Karpas-422 (cell line): Measurements from ENCODE around the gene PRR7. TPM values are rescaled to one million over a fixed set of nuclear protein-coding genes. Genes with fewer than 3 reads are reported as not detected.

ENCODE experiments used
- DNase-seq: peaks from one replicate; pipeline ENCODE4 v3.0.0-alpha.2; 2015
- H2AFZ ChIP-seq: fragments of 200-600 bp; sonication (generic); 2 replicates; pipeline ENCODE4 v1.6.1; 2014; ENCODE audit warnings: antibody characterized with exemption, low read length, mixed read lengths
- H3K27ac ChIP-seq: fragments of 200-600 bp; sonication (generic); 2 replicates; pipeline ENCODE4 v1.5.1; 2014; ENCODE audit warnings: mild to moderate bottlenecking, low read length, moderate library complexity
- H3K27me3 ChIP-seq: fragments of 200-600 bp; sonication (generic); 2 replicates; pipeline ENCODE4 v1.6.1; 2014; ENCODE audit warnings: low read length, mixed read lengths
- H3K36me3 ChIP-seq: fragments of 200-600 bp; sonication (generic); 2 replicates; pipeline ENCODE4 v1.6.1; 2014; ENCODE audit warnings: low read length, mixed read lengths; ENCODE audit not compliant: insufficient read depth
- H3K4me1 ChIP-seq: fragments of 200-600 bp; sonication (generic); 2 replicates; pipeline ENCODE4 v1.6.1; 2014; ENCODE audit warnings: mild to moderate bottlenecking, low read length, mixed read lengths
- H3K4me2 ChIP-seq: fragments of 200-600 bp; sonication (generic); 2 replicates; pipeline ENCODE4 v1.6.1; 2014; ENCODE audit warnings: low read length, low read depth, mild to moderate bottlenecking; ENCODE audit not compliant: poor library complexity, severe bottlenecking
- H3K4me3 ChIP-seq: fragments of 200-600 bp; sonication (generic); 2 replicates; pipeline ENCODE4 v1.5.1; 2014; ENCODE audit warnings: mild to moderate bottlenecking, antibody characterized with exemption, low read length, mixed read lengths
- H3K79me2 ChIP-seq: fragments of 200-600 bp; sonication (generic); 2 replicates; pipeline ENCODE4 v1.6.1; 2014; ENCODE audit warnings: mild to moderate bottlenecking, low read length, mixed read lengths
- H3K9ac ChIP-seq: fragments of 200-600 bp; sonication (generic); 2 replicates; pipeline ENCODE4 v1.6.0; 2014; ENCODE audit warnings: low read length
- H3K9me2 ChIP-seq: fragments of 200-600 bp; sonication (generic), shearing (Covaris generic); replicated peaks from 2 replicates; pipeline ENCODE4 v1.6.0; 2014; ENCODE audit warnings: mild to moderate bottlenecking, low read length, moderate library complexity; ENCODE audit not compliant: insufficient read depth
- H3K9me3 ChIP-seq: fragments of 300-700, 200-600 bp; sonication (generic); 2 replicates; pipeline ENCODE4 v1.6.1; 2014; ENCODE audit warnings: low read length, mixed read lengths
- H4K20me1 ChIP-seq: fragments of 200-600 bp; sonication (generic); 2 replicates; pipeline ENCODE4 v1.6.1; 2014; ENCODE audit warnings: mild to moderate bottlenecking, antibody characterized with exemption, low read length, low read depth; ENCODE audit not compliant: insufficient read depth
- total RNA-seq: library from RNA; depleted of rRNA; stranded (reverse); fragments of >200 nt; shearing (Covaris generic); gene quantifications from 2 replicates; pipeline ENCODE4 v1.2.3, GENCODE V29; 2014; ENCODE audit warnings: low replicate concordance

Gene PRR7
- total RNA-seq, 1 experiment from 2014 or later, result 26.8 TPM

GRCh38 chr5:177438468-177438867, 8.1 kb upstream of the PRR7 start:
- H3K36me3 ChIP-seq, result peaks cover 14% of the 10 kb centered on the region
- H3K27me3 ChIP-seq, result no peaks in the 10 kb centered on the region
- no peak overlapping the region for H3K27ac ChIP-seq
- no peak overlapping the region for H3K4me3 ChIP-seq
- H2AFZ ChIP-seq, result no peak overlapping the region
- no peaks in the 10 kb centered on the region for H3K79me2 ChIP-seq
- H3K9ac ChIP-seq, result no peak overlapping the region
- H3K4me2 ChIP-seq, result no peak overlapping the region
- peak; percentile 39 for DNase-seq
- H3K9me2 ChIP-seq, result no peaks in the 10 kb centered on the region
- no peaks in the 10 kb centered on the region for H3K9me3 ChIP-seq
- no peaks in the 10 kb centered on the region for H3K4me1 ChIP-seq
- H4K20me1 ChIP-seq, result no peaks in the 10 kb centered on the region

GRCh38 chr5:177439518-177440053, 7.0 kb upstream of the PRR7 start:
- Histone ChIP-seq H3K27ac (no peak overlapping the region), H4K20me1 (no peaks in the 10 kb centered on the region)
- DNase-seq, result peak; percentile 40

GRCh38 chr5:177440211-177440989, 6.2 kb upstream of the PRR7 start:
- H3K4me2 ChIP-seq, result no peak overlapping the region
- no peak overlapping the region for H3K27ac ChIP-seq
- H3K9me3 ChIP-seq, result no peaks in the 10 kb centered on the region
- H4K20me1 ChIP-seq, result no peaks in the 10 kb centered on the region
- H3K4me3 ChIP-seq, result no peak overlapping the region
- H2AFZ ChIP-seq, result no peak overlapping the region
- peaks cover 5% of the 10 kb centered on the region for H3K36me3 ChIP-seq
- H3K4me1 ChIP-seq, result peaks cover 16% of the 10 kb centered on the region
- no peaks in the 10 kb centered on the region for H3K27me3 ChIP-seq
- H3K9ac ChIP-seq, result no peak overlapping the region
- DNase-seq, result no peak
- H3K79me2 ChIP-seq, result no peaks in the 10 kb centered on the region
- H3K9me2 ChIP-seq, result no peaks in the 10 kb centered on the region

More at GRCh38 chr5:177439518-177440053, 7.0 kb upstream of the PRR7 start:
- no peaks in the 10 kb centered on the region for H3K79me2 ChIP-seq
- no peak overlapping the region for H3K4me3 ChIP-seq
- no peak overlapping the region for H3K9ac ChIP-seq
- peaks cover 9% of the 10 kb centered on the region for H3K36me3 ChIP-seq
- H3K27me3 ChIP-seq, result no peaks in the 10 kb centered on the region
- H3K9me2 ChIP-seq, result no peaks in the 10 kb centered on the region
- H2AFZ ChIP-seq, result no peak overlapping the region
- H3K4me1 ChIP-seq, result peaks cover 8% of the 10 kb centered on the region
- no peak overlapping the region for H3K4me2 ChIP-seq
- H3K9me3 ChIP-seq, result no peaks in the 10 kb centered on the region

GRCh38 chr5:177440990-177441780, 5.4 kb upstream of the PRR7 start:
- Histone ChIP-seq H2AFZ (no peak overlapping the region), H3K9me3 (no peaks in the 10 kb centered on the region), H3K27ac (no peak overlapping the region), H3K36me3 (peaks cover 4% of the 10 kb centered on the region), H3K4me3 (no peak overlapping the region), H4K20me1 (no peaks in the 10 kb centered on the region), H3K9ac (no peak overlapping the region), H3K9me2 (no peaks in the 10 kb centered on the region), H3K4me2 (no peak overlapping the region), H3K4me1 (peaks cover 24% of the 10 kb centered on the region), H3K27me3 (no peaks in the 10 kb centered on the region), H3K79me2 (no peaks in the 10 kb centered on the region)
- DNase-seq, result no peak

- peak; percentile 41 for DNase-seq
- Histone ChIP-seq H3K4me2 (no peak overlapping the region), H3K79me2 (no peaks in the 10 kb centered on the region), H3K9me3 (no peaks in the 10 kb centered on the region), H2AFZ (no peak overlapping the region), H3K36me3 (peaks cover 4% of the 10 kb centered on the region), H3K9me2 (no peaks in the 10 kb centered on the region), H3K9ac (no peak overlapping the region), H3K27me3 (no peaks in the 10 kb centered on the region), H3K4me1 (peaks cover 30% of the 10 kb centered on the region), H4K20me1 (no peaks in the 10 kb centered on the region), H3K4me3 (no peak overlapping the region), H3K27ac (no peak overlapping the region)
These were observed 4.4 kb upstream of the PRR7 start for GRCh38 chr5:177442066-177442826.

GRCh38 chr5:177443144-177443983, 3.2 kb upstream of the PRR7 start:
- Histone ChIP-seq H4K20me1 (no peaks in the 10 kb centered on the region), H3K4me1 (peaks cover 39% of the 10 kb centered on the region), H3K9ac (no peak overlapping the region), H3K27me3 (no peaks in the 10 kb centered on the region), H3K4me3 (no peak overlapping the region), H3K4me2 (no peak overlapping the region), H3K79me2 (peaks cover 9% of the 10 kb centered on the region), H3K9me2 (no peaks in the 10 kb centered on the region), H3K9me3 (no peaks in the 10 kb centered on the region), H3K27ac (no peak overlapping the region), H3K36me3 (peaks cover 4% of the 10 kb centered on the region), H2AFZ (no peak overlapping the region)
- peak; percentile 44 for DNase-seq

- no peaks in the 10 kb centered on the region for H3K9me2 ChIP-seq
- DNase-seq, result peak; percentile 57
- H3K36me3 ChIP-seq, result no peaks in the 10 kb centered on the region
- H4K20me1 ChIP-seq, result no peaks in the 10 kb centered on the region
- H3K9me3 ChIP-seq, result no peaks in the 10 kb centered on the region
- peaks cover 19% of the 10 kb centered on the region for H3K79me2 ChIP-seq
- H2AFZ ChIP-seq, result no peak overlapping the region
- peak overlapping the region; percentile 96; the same call in 1 of the 2 replicates for H3K9ac ChIP-seq
- peak overlapping the region; percentile 87; the same call in 1 of the 2 replicates for H3K4me3 ChIP-seq
- H3K27me3 ChIP-seq, result no peaks in the 10 kb centered on the region
- peak overlapping the region; percentile 88 for H3K27ac ChIP-seq
- peak overlapping the region; percentile 97 for H3K4me2 ChIP-seq
- peaks cover 50% of the 10 kb centered on the region for H3K4me1 ChIP-seq
These were observed 2.2 kb upstream of the PRR7 start for GRCh38 chr5:177444106-177445051.
